NCI-H146 (cell line): Measurements from ENCODE around the gene THAP7.

Source experiments
- DNase-seq: peaks from one replicate; lab custom pipeline; 2025; lab: John Stamatoyannopoulos, UW

THAP7 gene

DNA sequence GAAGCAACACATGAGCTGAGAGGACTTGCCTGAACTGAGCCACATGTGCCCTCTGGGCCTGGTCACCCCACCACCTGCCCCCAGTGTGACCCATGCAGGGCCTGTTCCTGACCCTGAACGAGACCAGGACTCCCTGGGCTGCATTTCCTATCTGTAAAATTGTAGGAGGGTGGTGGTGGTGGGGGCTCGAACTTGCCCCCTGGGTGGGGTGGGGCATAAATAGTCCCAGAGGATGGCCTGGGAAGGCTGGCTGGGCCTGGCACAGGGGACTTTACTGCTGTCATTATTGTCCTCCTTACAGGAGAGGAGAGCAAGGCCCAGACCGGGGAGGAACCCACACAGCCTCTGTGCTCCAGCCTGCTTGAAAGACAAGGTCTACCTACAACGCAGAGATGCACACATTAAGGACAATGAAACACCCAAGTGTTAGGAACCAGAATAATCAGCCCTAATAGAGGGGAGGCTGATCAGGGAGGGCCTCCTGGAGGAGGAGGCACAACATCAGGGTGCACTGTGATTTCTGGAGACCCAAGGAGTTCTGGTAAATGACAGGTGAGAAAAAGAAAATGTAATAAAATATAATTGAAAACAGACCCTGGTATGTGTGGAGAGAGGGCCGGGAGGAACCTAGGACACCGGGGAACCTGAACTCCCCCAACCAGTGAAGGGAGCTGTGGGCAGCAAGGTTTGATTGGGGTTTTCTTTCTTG is 37.7 kb downstream of the THAP7 start:
- DNase-seq = no peak

- DNase-seq = no peak
These were observed 38.5 kb downstream of the THAP7 start for GRCh38 chr22:20963201-20964052.

DNA sequence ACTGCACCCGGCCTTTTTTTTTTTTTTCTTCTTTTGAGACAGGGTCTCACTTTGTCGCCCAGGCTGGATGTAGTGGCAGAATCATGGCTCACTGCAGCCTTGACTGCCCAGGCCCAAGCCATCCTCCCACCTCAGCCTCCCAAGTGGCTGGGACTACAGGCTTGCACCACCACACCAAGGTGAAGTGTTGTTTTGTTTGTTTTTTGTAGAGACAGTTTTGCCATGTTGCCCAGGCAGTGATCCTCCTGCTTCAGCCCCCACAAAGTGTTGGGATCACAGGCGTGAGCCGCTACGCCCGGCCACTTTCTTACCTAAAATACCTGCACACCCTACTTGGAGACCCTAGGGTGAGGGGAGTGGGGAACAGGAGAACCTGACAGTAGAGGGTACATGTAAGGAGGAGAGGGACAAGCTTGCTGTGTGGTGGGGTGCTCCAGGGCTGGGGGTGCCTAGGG is 39.4 kb downstream of the THAP7 start:
- DNase-seq = no peak

GRCh38 chr22:20960609-20961008 is 41.3 kb downstream of the THAP7 start:
- no peak for DNase-seq

DNA sequence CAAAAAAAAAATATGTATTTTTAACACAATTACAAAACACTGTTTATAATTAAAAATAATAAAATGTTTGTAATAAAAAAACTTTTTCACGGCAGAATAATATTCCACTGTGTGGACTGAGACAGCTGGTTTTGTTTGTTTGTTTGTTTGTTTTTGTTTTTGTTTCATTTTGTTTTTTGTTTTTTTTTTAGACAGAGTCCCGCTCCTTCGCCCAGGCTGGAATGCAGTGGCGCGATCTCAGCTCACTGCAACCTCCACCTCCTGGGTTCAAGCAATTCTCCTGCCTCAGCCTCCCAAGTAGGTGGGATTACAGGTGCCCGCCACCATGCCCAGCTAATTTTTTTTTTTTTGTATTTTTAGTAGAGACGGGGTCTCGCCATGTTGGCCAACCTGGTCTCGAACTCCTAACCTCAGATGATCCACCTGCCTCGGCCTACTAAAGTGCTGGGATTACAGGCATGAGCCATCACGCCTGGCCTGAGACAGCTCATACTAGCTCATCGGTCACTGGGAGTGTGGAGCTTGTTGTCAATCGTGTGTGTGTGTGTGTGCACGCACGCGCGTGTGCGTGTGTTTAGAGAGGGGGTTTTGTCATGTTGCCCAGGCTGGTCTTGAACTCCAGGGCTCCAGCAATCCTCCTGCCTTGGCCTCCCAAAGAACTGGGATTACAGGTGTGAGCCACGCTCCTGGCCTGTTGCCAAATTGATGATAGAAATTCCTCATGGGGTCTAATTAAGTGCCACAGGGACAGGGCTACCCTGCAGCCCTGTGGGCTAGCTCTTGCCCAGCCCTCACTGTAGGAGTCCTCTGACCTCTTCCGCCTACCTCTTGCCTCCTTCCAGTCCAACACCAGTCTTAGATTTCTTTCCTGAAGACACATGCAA is 42.1 kb downstream of the THAP7 start:
- peak; percentile 5 for DNase-seq

GRCh38 chr22:20957683-20958431 is 44.1 kb downstream of the THAP7 start:
- DNase-seq = no peak

DNA sequence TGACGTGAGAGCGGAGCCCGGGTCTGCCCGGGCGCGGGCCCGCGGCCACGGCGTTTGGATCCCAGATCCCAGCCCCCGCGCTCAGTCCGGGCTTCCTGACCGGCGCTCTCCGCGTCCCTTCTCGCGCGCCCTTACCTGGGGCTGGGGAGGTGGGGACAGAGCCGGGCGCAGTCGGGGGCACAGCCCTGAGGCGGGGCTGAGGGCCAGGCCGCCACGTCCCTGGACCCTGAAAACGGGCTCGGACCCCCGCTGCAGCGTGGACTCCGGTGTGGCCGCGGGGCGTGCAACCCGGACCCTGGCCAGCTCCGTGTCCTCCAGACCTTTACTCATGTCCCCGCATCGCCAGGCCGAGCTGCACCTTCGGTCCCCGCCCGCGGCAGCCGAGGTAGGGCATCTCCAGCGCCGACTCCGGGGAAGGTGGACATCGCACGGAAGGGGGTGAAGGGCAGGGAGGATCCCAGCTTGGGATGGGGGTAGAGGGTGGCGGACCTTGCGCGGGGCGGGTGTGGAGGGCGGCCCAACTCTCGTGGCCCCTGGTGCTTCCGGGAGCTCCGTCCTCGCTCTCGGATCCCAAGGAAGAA is 44.7 kb downstream of the THAP7 start:
- no peak for DNase-seq

DNA sequence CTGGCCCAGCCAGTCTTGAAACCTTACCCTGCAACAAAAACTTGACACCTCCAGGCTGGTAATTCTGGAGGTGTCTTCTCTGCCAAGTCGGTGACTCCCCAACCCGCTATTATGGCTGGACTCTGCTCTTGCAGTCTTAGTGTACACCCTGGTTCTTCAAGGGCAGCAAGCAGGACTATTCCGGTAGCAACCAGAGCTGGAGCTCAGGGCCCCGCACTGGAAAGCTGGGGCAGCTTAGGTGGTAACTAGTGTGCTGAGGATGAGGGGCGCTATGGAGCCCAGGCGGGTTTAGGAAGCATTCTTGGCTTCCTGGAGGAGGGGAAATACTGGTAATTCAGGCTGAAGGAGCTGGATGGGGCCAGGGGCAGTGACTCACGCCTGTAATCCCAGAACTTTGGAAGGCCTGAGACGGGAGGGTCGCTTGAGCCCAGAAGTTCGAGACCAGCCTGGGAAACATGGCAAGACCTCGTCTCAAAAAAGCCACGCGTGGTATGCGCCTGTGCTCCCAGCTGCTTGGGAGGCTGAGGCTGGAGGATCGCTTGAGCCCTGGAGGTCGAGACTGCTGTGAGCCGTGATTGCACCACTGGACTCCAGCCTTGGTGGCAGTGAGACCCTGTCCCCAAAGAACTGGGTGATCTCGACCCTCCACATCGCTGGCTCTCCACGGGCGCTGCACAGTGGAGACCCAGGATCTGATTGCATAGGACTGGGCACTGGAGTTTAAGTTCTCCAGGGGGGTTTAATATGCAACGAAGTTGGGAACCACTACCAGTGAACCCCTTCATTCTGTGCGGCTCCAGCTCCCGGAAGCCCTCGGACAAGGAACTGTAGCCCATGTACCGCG is 45.4 kb downstream of the THAP7 start:
- DNase-seq = no peak

GRCh38 chr22:20955548-20955947 is 46.4 kb downstream of the THAP7 start:
- DNase-seq = no peak

DNA sequence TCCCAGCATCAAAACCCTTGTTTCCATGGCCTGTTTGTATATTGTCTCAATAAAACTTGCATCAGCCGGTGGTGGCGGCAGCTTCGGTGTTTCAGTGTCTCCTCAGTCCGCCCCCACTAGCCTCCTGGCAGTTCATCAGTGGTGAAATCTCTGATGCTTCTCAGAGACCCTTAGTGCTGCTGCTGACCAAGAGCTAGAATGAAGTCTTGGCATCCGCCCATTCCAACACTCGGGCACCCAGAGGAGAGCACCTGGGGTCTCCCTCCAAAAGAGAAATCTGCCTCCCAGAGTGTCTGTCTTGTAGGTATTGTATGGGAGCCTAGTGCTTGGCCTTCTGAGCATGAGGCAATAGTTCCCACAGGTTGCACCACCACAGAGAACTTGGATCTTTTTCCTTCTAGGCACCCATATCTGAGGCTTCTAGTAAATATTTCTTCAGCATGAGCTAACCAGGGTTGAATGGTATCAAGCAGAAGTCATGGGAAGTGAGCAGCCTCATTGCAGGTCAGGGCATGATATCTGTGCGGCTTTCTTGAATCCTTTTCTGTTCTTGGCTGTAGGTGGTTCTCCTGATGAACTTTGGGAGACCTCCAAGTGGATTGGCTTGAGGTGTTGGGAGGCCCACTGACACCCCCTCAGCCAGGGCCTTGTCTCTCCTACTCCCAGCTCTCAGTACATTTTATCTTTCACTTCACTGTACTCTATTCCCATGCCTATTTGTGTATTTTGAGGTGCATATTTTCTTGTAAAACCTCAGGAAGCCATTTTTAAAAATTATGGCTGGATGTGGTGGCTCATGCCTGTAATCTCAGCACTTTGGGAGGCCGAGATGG is 48.0 kb downstream of the THAP7 start:
- DNase-seq = no peak

- DNase-seq = no peak
These were observed 48.6 kb downstream of the THAP7 start for GRCh38 chr22:20953342-20953608.

GRCh38 chr22:20952544-20953341 is 49.2 kb downstream of the THAP7 start:
- peak; percentile 64 for DNase-seq

DNA sequence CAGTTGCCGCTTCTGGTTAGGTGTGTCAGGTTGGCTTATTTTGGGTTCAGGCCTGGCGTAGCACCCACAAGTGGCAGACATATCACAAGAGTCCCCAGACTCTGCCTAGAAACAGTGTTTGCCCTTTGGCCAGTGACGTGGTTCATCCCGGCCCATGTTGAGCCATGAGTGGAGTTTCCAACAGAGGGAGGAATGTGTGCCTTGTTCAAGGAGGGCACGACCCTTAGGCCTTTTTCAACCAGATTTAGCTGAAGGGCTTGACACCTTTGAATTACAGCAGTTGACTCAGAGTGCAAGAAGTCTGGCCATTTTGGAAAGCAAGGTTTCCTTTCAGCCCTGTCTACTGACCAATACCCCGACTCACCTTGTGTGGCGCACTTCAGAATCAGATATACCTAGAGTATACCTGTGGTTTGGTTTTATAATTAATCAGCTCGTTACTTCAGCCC is 50.0 kb downstream of the THAP7 start:
- DNase-seq = no peak

DNA sequence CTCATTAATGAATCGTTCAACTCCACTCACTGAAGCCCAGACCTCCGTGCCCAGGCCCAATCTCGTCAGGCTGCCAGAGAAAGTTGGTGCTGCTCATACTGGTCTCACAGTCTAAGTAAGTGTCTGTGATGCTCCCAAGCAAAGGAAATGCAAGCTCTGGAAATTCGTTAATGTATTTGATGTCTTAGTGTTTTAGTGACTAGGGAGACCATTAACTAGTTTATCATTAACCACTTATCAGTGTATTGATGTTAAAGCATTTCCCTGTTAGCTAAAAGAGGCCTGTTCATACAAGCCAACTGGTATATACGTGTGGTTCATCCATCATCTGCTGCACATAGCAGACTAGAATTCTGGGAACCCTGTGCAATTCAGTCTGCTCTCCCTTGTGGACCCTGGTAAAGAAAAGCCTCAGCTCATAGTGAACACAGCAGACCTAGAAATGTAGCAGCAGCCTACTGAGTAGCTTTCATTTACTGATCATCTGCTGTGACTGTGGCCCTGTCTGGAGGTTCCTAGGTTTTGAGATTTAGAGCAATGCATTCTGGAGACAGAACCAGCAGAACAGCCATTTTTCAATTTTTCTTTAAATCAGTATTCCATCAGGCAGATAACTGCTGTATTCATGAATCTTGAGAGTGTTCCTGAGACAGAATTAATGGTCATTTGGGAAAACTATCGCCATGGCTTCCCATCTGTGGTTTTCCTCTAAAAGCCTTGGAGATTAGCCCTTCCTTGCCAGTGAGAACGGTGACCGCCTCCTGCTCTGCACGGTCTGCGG is 50.6 kb downstream of the THAP7 start:
- DNase-seq = no peak

- DNase-seq = no peak
These were observed 52.2 kb downstream of the THAP7 start for GRCh38 chr22:20949698-20950183.
